Activated T-cell treated with anti-CD3 and anti-CD28 coated beads for 4 hours (primary cell): ENCODE measurements around the gene FANCD2OS.
A peak's percentile ranks its signal among the peaks of the same experiment; 100 is the strongest.
"Not testable (repeated sequence)": the region's sequence is repeated elsewhere in the genome, so short reads cannot be mapped to it uniquely, and the experiment has no call there.

Source experiments
- DNase-seq: peaks from one replicate; pipeline ENCODE4 v3.0.0-alpha.2; 2020

The FANCD2OS gene, protein sequence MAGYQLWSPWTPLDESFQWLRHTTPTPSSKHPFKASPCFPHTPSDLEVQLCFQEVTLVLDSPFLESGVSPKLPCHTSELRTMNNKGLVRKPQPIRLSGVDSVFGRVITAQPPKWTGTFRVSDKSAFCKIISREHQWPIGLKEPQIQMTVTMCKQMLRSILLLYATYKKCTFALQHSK

GRCh38 chr3:10108091-10108490, at the start of gene FANCD2OS:
Gene FANCD2OS (minus strand): TSS chr3:10108255. CDS start chr3:10104774, 3,481 bp downstream.
- DNase-seq: no peak

GRCh38 chr3:10157031-10157430, 49.0 kb upstream of the FANCD2OS start:
- DNase-seq: no peak

DNA sequence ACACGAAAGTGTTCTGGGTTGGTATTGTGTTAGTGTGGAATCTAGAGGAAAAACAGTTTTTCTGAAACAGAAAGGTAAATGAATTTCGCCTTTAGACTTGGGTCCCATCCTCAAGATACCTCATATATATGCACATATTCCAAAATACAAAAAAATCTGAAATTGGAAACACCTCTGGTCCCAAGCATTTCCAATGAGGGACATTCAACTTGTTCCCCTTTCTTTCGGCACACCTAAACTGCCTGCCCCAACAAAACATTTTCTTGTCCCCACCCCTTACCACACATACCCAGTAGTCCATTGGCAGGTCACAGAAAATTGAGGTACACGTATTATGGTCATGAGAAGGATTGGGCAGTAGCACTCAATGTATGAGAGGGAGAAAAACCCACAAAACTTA, 47.6 kb upstream of the FANCD2OS start:
- DNase-seq: no peak

DNA sequence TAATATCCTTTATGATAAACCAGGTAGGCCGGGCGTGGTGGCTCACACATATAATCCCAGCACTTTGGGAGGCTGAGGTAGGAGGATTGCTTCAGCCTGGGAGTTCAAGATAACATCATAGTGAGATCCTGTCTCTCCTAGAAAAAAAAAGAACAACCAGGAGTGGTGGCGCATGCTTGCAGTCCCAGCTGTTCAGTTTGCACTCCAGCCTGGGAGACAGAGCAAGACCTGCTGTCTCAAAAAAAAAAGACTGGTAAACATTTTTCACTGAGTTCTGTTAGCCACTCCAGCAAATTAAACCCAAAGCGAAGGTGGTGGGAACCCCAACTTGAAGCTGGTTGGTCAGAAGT, 47.0 kb upstream of the FANCD2OS start:
- no peak for DNase-seq

DNA sequence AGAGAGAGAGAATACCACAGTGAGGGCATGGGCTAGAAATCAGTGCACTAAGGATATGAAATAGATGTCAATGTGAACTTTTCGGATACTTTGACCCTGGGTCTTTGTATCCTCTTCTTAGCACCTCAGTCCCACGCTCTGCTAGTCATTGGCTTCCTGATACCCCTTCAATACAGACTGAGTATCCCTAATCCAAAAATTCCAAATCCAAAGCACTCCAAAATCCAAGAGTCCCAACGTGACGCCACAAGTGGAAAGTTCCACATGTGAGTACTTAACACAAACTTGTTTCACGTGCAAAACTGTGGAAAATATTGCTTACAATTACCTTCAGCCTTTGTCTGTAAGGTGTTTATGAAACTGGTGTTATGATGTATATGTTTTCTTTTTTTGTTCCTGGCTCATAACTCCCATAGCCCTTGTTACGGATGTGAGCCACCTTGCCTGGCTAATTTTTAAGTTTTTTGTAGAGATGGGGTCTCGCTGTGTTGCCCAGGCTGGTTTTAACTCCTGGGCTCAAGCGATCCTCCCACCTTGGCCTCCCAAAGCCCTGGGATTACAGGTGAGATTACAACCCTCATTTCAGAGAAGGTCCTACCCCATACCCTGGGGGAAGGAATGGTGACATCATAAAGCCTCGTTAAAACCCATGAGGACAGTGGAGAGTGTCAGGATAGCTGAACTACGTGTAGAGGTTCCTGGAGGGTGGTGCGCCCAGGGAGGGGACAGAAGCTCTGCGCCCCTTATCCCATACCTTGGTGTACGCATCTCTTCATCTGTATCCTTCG, 46.5 kb upstream of the FANCD2OS start:
- DNase-seq: no peak

DNA sequence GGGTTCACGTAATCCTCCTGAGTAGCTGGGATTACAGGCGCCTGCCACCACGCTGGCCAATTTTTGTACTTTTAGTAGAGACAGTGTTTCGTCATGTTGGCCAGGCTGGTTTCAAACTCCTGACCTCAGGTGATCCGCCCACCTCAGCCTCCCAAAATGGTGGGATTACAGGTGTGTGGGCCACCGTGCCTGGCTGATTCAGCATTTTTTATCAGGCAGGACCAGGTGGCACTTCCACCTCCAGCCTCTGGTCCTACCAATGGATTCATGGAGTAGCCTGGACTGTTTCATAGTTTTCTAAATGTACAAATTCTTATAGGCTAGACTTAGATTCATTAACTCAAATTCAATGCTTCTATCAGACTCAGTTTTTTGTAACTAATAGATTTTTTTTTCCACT, 42.9 kb upstream of the FANCD2OS start:
- DNase-seq: no peak

GRCh38 chr3:10149226-10149625, 41.2 kb upstream of the FANCD2OS start:
- no peak for DNase-seq

DNA sequence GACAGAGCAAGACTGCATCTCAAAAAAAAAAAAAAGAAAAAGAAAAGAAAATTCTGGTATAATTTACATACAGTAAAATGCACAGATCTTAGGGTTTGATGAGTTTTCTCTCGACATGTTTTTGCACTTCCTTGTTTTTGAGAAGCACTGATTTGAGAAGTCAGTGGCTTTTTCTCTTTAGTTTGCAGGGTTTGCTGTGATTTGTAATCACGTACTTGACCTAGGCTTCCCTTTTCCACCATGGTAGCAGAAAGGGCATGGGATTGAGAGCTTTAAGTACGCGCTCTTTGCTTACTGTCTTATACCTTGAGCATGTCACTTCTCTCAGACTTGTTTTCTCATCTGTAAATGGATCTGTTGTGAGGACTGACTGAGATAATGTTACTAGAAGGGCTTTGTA, 37.6 kb upstream of the FANCD2OS start:
- DNase-seq: no peak

- no peak for DNase-seq
Observed at GRCh38 chr3:10142707-10143560, 34.9 kb upstream of the FANCD2OS start.

DNA sequence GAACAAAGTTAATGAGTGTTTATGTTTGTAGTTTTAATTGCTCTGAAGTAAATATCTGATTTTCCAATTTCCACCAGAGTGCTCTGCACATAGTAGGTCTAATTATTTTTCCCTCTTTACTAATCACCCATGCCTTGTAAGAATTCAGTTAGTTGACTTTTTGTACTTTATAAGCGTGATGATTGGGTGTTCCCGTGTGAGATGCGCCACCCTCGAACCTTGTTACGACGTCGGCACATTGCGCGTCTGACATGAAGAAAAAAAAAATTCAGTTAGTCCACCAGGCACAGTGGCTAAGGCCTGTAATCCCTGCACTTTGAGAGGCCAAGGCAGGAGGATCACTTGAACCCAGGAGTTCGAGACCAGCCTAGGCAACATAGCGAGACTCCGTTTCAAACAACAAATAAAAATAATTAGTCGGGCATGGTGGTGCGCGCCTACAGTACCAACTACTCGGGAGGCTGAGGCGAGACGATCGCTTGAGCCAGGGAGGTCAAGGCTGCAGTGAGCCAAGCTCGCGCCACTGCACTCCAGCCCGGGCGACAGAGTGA, 33.0 kb upstream of the FANCD2OS start:
- no peak for DNase-seq

DNA sequence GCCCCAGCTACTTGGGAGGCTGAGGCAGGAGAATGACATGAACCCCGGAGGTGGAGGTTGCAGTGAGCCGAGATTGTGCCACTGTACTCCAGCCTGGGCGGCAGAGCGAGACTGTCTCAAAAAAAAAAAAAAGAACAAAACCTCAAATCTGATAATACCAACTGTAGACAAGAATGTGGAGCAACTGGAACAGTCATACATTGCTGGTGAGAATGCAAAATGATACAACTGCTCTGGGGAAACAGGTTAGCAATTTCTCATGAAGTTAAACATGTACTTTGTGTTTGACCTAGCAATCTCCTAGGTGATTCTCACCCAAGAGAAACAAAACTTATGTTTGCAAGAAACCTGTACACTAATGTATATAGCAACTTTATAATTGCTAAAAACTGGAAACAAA, 29.1 kb upstream of the FANCD2OS start:
- DNase-seq: no peak

DNA sequence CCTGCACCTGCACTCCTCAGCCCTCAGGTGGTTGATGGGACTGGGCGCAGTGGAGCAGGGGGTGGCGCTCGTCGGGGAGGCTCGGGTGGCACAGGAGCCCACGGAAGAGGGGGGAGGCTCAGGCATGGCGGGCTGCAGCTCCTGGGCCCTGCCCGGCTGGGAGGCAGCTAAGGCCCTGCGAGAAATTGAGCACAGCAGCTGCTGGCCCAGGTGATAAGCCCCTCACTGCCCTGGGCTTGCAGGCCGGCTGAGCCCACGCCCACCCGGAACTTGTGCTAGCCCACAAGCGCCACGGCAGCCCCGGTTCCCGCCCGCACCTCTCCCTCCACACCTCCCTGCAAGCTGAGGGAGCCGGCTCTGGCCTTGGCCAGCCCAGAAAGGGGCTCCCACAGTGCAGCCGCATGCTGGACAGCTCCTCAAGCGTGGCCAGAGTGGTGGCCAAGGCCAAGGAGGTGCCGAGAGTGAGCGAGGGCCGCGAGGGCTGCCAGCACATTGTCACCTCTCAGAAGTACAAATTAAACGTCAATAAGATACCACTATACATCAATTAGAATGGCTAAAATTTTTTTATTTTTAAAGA, 28.5 kb upstream of the FANCD2OS start:
- no peak for DNase-seq

DNA sequence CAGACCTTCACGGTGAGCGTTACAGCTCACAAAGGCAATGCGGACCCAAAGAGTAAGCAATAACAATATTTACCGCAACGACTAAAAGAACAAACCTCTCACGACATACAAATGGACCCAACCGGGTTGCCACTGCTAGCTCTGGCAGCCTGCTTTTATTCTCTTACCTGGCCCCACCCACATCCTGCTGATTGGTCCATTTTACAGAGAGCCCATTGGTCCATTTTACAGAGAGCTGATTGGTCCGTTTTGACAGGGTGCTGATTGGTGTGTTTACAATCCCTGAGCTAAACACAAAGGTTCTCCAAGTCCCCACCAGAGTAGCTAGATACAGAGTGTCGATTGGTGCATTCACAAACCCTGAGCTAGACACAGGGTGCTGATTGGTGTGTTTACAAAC, 27.8 kb upstream of the FANCD2OS start:
- DNase-seq: not testable (repeated sequence)

GRCh38 chr3:10122724-10123123, 14.7 kb upstream of the FANCD2OS start:
- no peak for DNase-seq

- no peak for DNase-seq
Observed at GRCh38 chr3:10121064-10121463, 13.0 kb upstream of the FANCD2OS start.

DNA sequence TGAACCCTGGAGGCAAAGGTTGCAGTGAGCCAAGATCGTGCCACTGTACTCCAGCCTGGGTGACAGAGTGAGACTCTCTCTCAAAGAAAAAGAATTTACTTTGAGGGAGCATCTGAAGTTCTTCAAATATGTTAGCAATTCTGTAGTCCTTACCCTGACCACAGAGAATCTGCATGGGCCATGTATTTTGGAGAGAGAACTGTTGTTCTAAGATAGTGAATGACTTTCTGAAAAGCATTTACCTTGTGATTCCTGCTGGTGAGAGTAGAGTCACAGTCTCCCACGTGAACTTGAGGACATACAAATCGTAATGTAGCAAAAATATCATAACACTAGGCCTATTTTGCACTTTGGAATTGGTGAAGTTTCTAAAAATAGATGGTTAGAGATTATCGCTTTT, 11.3 kb upstream of the FANCD2OS start:
- DNase-seq: no peak

GRCh38 chr3:10116928-10117327, 8.9 kb upstream of the FANCD2OS start:
- DNase-seq: no peak

DNA sequence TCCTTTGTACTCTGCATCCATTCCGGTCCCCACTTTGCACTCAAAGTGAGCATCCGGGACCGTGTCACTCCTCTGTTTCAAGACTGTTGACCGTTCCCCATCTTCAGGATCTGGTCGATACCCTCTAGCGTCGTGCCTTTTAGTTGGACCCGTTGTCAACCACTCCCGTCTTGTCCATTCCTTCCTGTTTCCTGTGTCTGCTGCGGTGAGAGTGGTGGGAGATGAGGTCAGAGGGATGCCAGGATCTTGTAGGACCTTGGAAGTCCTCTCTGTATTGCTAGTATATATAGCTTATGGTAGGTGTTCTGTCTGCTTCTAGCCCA, 8.0 kb upstream of the FANCD2OS start:
- peak; percentile 4 for DNase-seq

- peak; percentile 85 for DNase-seq
Observed at GRCh38 chr3:10115326-10116137, 7.5 kb upstream of the FANCD2OS start, which contains the start of gene BRK1. Gene BRK1 (plus strand): TSS chr3:10115675. CDS start chr3:10115702, 27 bp downstream.

GRCh38 chr3:10106919-10107318, 1.1 kb downstream of the FANCD2OS start:
- no peak for DNase-seq

DNA sequence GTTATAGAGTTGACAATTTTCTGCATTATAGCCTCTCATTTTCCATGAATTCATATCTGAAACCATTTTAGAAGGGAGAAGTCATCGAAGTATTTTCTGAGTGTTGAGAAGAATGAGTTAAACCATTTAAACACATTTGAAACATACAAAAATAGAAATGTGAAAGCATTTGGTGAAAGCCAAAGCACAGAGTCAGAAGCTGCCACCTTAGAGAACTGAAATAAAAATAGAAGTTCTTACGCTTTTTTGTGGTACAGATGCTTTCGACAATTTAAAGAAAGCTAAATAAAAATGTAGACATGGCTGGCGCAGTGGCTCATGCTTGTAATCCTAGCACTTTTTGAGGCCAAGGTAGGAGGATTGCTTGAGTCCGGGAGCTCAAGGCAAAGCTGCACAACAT, 9.0 kb downstream of the FANCD2OS start:
- no peak for DNase-seq

DNA sequence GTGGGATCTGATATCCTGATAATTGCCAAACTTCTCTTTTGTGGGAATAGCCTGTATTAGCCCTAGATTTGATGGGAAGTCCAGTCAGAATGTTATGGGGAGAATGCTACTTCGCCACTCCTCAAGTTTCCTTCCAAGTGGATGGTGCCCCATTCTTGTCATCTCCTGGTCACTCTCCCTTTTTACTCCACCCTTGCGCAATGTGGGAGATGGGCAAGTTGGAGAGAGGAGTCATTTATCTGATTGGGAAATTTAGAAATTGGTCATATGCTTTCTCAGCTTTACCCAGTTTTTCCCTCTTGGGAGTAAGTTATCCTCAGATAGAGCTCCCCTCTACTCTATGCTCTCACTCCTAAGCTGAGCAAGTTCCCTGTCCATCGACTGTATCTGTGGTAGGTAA, 14.4 kb downstream of the FANCD2OS start:
- DNase-seq: no peak
